HG02763 (cell line): ENCODE measurements around the gene DGKB.

ENCODE experiments used
- ATAC-seq: cut with Tn5 transposase; IDR thresholded peaks from one replicate; pipeline ENCODE4 v1.9.1; 2021; ENCODE audit warnings: mild to moderate bottlenecking, moderate library complexity; ENCODE audit not compliant: unreplicated experiment

Gene DGKB

DNA sequence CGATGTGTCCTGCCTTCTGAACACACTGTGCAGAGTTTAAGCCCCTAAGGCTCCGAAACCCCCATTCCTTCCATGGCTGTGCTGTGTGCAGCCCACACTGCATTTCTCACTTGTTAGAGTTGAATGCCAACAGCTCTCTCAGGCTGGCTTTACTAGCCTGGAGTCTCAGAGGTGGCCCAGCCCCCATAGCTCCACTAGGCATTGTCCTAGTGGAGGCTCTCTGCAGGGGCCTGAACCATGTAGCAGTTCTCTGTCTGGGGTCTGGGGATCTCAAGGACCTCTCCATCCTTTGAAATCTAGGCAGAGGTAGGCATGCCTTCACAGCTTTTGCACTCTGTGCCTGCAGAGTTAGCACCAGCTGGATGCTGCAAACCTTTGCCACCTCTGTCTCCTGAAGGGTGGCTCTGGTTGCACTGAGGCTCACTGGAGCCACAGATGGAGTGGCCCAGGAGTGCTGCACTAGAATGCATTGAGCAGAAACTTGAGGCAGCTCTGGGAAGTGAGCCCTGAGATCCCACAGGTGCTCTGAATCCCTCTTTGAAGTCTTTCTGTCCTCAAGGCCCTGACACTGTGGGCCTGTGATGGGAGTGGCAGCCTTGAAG, 301.7 kb downstream of the DGKB start:
- no peak for ATAC-seq

DNA sequence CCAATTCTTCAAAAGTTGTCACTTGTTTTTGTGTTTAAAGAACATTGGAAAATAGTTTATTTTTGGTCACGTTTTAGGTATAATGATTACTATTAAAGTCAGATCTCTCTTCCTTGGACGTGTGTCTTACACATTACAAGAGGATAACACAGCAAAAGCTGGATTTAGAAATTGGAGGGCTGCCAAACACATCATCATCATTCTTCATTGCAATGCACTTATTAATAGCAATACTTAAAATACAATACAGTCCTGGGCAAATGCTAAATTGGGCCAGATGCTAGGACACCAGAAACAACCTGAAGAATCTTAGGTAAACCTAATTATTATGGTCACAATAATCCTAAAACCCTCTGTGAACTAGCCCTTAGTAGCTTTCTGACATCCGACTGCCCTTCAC, 303.6 kb downstream of the DGKB start:
- no peak for ATAC-seq

GRCh38 chr7:14596421-14596820, 306.1 kb downstream of the DGKB start:
- ATAC-seq: no peak

DNA sequence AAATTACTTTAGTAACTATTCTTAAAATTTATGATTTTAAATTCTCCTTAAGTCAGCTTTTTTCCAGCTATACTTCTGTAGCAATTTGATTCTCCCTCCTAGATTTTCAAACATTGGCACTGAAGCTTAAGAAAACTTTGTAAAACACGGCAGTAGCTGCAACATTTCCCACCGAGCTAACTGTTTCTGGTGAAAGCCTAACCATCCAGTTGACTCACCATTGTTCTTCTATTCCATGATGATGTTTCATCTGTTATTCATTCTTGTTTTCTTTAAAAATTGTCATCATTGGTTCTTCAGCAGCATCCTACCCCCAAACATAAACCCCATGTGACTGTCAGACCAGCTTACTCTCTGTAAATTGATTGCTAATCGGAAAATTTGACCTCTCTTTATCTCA, 312.3 kb downstream of the DGKB start:
- no peak for ATAC-seq

DNA sequence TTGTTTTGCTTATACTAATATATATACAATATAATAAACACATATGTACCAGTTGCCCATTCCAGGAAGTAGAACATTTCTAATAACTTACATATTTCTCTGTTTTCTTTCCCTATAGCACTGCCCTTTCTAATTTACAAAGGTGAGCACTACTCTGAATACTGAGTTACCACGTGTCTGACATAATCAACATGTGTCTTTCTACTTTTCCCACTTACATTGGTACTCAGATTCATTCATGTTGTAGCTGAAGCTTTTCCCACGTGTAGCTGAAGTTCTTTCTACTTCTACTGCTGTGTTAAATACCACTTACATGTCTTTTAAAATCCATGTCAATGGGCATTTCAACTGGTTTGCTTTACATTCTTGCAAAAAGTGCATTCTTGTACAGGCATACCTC, 317.3 kb downstream of the DGKB start:
- ATAC-seq: no peak

DNA sequence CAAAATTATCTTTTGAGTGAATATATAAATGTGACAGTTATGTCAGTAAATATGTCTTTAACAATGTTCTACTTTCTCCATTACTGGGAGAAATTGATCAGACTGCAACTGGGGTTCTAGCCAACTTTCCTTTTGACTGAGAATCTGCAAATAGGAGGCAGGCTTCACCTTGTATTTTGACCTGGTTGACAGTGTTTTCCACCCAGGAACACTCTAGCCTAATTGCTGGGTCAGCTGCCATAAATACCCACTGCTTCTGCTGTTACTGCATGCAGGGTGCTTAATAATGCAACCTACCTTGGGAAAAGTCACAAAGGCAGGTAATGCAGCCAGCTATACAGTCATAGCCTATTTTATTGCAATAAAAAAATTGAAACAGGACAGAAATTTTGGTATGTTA, 319.0 kb downstream of the DGKB start:
- ATAC-seq: no peak

GRCh38 chr7:14582010-14582409, 320.5 kb downstream of the DGKB start:
- no peak for ATAC-seq

- no peak for ATAC-seq
Observed at GRCh38 chr7:14579971-14580370, 322.6 kb downstream of the DGKB start.

DNA sequence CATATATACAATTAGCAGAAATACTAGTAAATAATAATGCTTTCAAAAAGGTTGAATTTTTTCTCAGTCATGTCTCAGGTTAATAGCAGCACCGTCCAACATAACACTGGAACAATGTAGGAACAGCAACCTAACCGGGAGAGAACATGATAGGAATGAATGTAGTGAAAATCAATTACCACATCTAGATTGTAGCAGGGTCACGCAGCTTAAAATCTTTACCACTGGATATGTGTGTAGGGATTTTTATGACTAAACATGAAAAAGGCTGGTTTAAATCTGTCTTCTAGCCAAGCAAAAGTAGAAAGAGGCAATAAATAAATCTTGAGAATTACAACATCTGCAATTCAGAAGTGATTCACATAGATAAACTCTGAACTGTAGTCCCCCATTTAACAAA, 326.0 kb downstream of the DGKB start:
- no peak for ATAC-seq

GRCh38 chr7:14570750-14571607, 331.6 kb downstream of the DGKB start:
- no peak for ATAC-seq

DNA sequence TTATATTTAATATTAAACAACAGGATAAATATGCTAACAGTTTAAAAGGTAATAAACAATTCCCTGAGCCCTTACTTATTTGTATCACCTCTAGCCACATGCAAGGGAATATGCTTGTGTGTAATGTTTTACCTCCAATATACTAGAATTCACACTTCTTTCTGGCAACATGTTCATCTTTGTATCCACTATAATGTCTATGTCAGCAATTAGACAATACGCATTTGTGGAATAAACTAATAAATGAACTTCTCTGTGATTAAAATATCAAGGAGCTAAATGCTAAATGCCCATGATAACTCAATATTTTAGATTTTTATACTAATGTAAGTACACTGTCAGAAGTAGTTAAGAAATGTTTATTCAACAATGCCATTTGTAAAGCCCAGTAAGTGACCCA, 350.5 kb downstream of the DGKB start:
- no peak for ATAC-seq

DNA sequence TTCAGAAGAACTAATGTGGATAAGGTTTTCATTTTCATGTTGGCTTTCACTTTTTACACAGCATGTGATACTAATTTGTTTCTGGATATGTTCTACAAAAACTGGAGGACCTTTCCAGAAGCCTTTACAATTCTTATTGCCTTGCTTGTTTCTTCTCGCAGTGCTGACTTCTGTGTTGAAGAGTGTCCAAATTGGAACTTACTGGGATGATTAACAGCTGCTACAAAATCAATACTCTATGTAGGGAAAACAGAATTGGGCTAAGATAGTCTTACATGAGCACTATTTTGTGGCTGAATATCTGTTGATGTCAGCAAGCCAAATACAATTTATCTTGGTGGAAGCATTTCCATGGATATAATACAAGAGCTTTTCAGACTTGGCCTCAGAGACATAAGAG, 351.2 kb downstream of the DGKB start:
- ATAC-seq: no peak

DNA sequence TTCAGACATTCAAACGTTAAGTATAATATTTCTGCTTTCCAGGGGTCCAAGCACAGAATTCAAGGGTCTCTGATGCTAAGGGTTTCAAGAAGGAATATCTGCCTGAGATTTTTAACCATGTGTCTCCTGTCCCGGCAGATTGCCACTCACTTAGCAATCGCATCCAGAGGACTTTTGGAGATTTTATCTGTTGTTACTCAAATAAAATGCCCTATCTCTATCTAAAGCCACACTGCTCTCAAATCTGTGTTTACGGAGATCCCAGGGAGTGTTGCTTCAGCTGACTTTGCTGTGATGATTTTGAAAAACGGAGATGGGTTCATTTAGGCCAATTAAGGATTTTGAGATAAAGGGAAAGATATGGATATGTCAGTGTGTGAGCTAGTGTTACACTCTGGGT, 359.9 kb downstream of the DGKB start:
- ATAC-seq: no peak

- no peak for ATAC-seq
Observed at GRCh38 chr7:14521183-14521582, 381.4 kb downstream of the DGKB start.

GRCh38 chr7:14510268-14510667, 392.3 kb downstream of the DGKB start:
- no peak for ATAC-seq

DNA sequence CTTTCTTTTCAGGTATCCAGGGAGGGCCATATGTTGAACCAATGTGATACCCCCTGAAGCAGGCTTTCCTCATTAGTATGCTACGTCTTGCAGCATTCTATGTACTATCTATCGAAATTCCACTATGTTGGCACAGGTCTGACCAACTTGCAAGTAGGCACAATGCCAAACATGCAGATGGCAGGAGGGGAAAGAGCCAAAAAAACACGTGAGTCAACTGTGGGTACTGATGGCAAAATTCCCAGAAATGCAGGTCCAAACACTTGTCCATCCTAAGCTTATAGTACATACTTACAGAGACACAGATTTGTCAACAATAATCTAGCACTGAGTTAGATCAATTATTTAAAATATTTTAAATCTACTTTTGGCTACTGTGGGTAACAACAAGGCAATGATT, 394.9 kb downstream of the DGKB start:
- no peak for ATAC-seq

GRCh38 chr7:14505906-14506305, 396.6 kb downstream of the DGKB start:
- ATAC-seq: no peak

DNA sequence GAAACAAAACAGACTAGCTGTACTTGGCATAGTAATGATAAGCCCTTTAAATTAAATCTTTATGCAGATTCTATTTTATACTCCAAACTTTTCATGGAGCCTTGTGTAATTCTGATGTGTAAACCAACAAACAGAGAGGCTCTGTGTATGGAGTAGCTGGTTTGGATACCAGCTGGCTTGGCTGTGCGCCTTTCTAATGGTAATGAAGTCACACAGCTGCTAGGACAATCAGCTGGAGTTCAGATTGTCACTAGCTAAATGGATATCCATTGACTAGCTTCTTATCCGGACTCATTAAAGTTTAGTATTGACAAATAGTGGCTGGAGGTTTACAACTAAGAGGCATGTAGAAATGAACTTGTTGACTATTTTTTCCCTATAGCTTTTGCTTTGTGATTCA, 398.4 kb downstream of the DGKB start:
- no peak for ATAC-seq

GRCh38 chr7:14503623-14504022, 398.9 kb downstream of the DGKB start:
- ATAC-seq: no peak

- ATAC-seq: no peak
Observed at GRCh38 chr7:14501436-14501835, 401.1 kb downstream of the DGKB start.

GRCh38 chr7:14497390-14497789, 405.2 kb downstream of the DGKB start:
- ATAC-seq: no peak

- no peak for ATAC-seq
Observed at GRCh38 chr7:14495633-14496032, 406.9 kb downstream of the DGKB start.
